GM19193 (cell line): ENCODE results near the gene KIF2B.

Source experiments
- POLR2A ChIP-seq: IDR thresholded peaks from 4 replicates; pipeline ENCODE4 v1.6.1; 2011; ENCODE audit not compliant: insufficient read depth, insufficient read length; ENCODE audit errors: extremely low read depth

KIF2B gene

GRCh38 chr17:53844491-53845107, 21.9 kb downstream of the KIF2B start:
- no peak for TF ChIP-seq POLR2A
